HEK293 (cell line): Measurements from ENCODE around the gene XIRP1.

ENCODE experiments used
- CTCF ChIA-PET: fragments of 350-600 bp; formaldehyde crosslinking; extraction: SDS; loops from one replicate; lab custom pipeline; 2021; ENCODE audit warnings: antibody characterized with exemption; lab: Yijun Ruan, JAX
- POLR2A ChIA-PET: fragments of 300-600 bp; formaldehyde crosslinking; extraction: SDS; loops from one replicate; lab custom pipeline; 2020; ENCODE audit warnings: antibody characterized with exemption, inconsistent platforms; lab: Yijun Ruan, JAX
- H3K27ac ChIP-seq: fragments of 200-500 bp; sonication (Bioruptor generic); 2 replicates; pipeline ENCODE4 v1.5.1; 2014; ENCODE audit warnings: low read depth, low read length, control low read depth, inconsistent platforms; ENCODE audit errors: extremely low read depth
- H3K36me3 ChIP-seq, 2 experiments: fragments of 200-500 bp in 1 of 2; sonication (Bioruptor generic) in 1 of 2; 1 replicate in 1 of 2; 2 replicates in 1 of 2; pipeline ENCODE4 v1.5.1; 2014 to 2017; ENCODE audit warnings: inconsistent platforms in 2 of 2, low read length in 2 of 2; ENCODE audit not compliant: control insufficient read depth in 2 of 2, insufficient read depth in 1 of 2
- H3K4me1 ChIP-seq: fragments of 200-500 bp; sonication (Bioruptor generic); 2 replicates; pipeline ENCODE4 v1.5.1; 2014; ENCODE audit warnings: mild to moderate bottlenecking, low read length, inconsistent platforms; ENCODE audit not compliant: control insufficient read depth, insufficient read depth
- H3K4me3 ChIP-seq: 2 replicates; pipeline ENCODE4 v1.5.1; 2011; ENCODE audit warnings: low read depth, mild to moderate bottlenecking, control low read depth, low read length, moderate library complexity
- H3K9me3 ChIP-seq: fragments of 200-500 bp; sonication (Bioruptor generic); 2 replicates; pipeline ENCODE4 v1.5.1; 2014; ENCODE audit warnings: low read depth, low read length, inconsistent platforms; ENCODE audit not compliant: control insufficient read depth, insufficient read depth
- MEIS1 ChIP-seq: sonication (generic); formaldehyde crosslinking; IDR thresholded peaks from 2 replicates; pipeline ENCODE4 v1.8.1; 2022; ENCODE audit warnings: missing genetic modification reagents, mild to moderate bottlenecking, borderline replicate concordance
- ZBTB1 ChIP-seq: fragments of 450-650 bp; formaldehyde crosslinking; IDR thresholded peaks from 2 replicates; pipeline ENCODE4 v1.5.1; 2016; ENCODE audit warnings: missing biosample characterization, missing genetic modification characterization
- ZBTB17 ChIP-seq: fragments of 450-650 bp; formaldehyde crosslinking; IDR thresholded peaks from 2 replicates; pipeline ENCODE4 v1.5.1; 2016; ENCODE audit warnings: missing biosample characterization, missing genetic modification characterization
- ZNF112 ChIP-seq: fragments of 450-650 bp; formaldehyde crosslinking; IDR thresholded peaks from 2 replicates; pipeline ENCODE4 v1.5.0; 2017; ENCODE audit warnings: missing biosample characterization, missing genetic modification characterization
- ZNF114 ChIP-seq: fragments of 450-650 bp; formaldehyde crosslinking; IDR thresholded peaks from 2 replicates; pipeline ENCODE4 v1.5.0; 2017; ENCODE audit warnings: missing biosample characterization, missing genetic modification characterization
- ZNF157 ChIP-seq: fragments of 450-650 bp; formaldehyde crosslinking; IDR thresholded peaks from 2 replicates; pipeline ENCODE4 v1.5.1; 2016; ENCODE audit warnings: missing biosample characterization, missing genetic modification characterization
- ZNF184 ChIP-seq: fragments of 450-650 bp; IDR thresholded peaks from 2 replicates; pipeline ENCODE4 v1.5.1; 2018; ENCODE audit warnings: missing biosample characterization, mild to moderate bottlenecking, missing genetic modification characterization
- ZNF202 ChIP-seq: fragments of 450-650 bp; formaldehyde crosslinking; IDR thresholded peaks from 2 replicates; pipeline ENCODE4 v1.5.1; 2016; ENCODE audit warnings: missing biosample characterization, missing genetic modification characterization, borderline replicate concordance
- ZNF341 ChIP-seq: fragments of 450-650 bp; formaldehyde crosslinking; IDR thresholded peaks from 2 replicates; pipeline ENCODE4; 2016; ENCODE audit warnings: low read depth, missing biosample characterization, missing genetic modification characterization
- ZNF354C ChIP-seq: fragments of 450-650 bp; formaldehyde crosslinking; IDR thresholded peaks from 2 replicates; pipeline ENCODE4 v1.5.1; 2016; ENCODE audit warnings: missing biosample characterization, missing genetic modification characterization, low read depth, borderline replicate concordance
- ZNF391 ChIP-seq: fragments of 450-650 bp; formaldehyde crosslinking; IDR thresholded peaks from 2 replicates; pipeline ENCODE4 v1.5.1; 2016; ENCODE audit warnings: low read depth, missing biosample characterization, missing genetic modification characterization, borderline replicate concordance
- ZNF394 ChIP-seq: fragments of 450-650 bp; formaldehyde crosslinking; IDR thresholded peaks from 2 replicates; pipeline ENCODE4 v1.5.1; 2016; ENCODE audit warnings: missing biosample characterization, missing genetic modification characterization, mild to moderate bottlenecking, moderate library complexity, borderline replicate concordance
- ZNF48 ChIP-seq: fragments of 450-650 bp; formaldehyde crosslinking; IDR thresholded peaks from 2 replicates; pipeline ENCODE4 v1.5.1; 2016; ENCODE audit warnings: missing biosample characterization, missing genetic modification characterization
- ZNF510 ChIP-seq: fragments of 450-650 bp; formaldehyde crosslinking; IDR thresholded peaks from 2 replicates; pipeline ENCODE4 v1.5.1; 2018; ENCODE audit warnings: mild to moderate bottlenecking, missing genetic modification characterization, missing biosample characterization; ENCODE audit not compliant: insufficient replicate concordance
- ZNF544 ChIP-seq: fragments of 450-650 bp; formaldehyde crosslinking; IDR thresholded peaks from 2 replicates; pipeline ENCODE4 v1.5.0; 2017; ENCODE audit warnings: missing biosample characterization, missing genetic modification characterization
- ZNF560 ChIP-seq: fragments of 450-650 bp; formaldehyde crosslinking; IDR thresholded peaks from 2 replicates; pipeline ENCODE4 v1.5.1; 2017; ENCODE audit warnings: missing biosample characterization, missing genetic modification characterization, borderline replicate concordance
- ZNF585B ChIP-seq: fragments of 450-650 bp; formaldehyde crosslinking; IDR thresholded peaks from 2 replicates; pipeline ENCODE4 v1.5.1; 2016; ENCODE audit warnings: missing biosample characterization, missing genetic modification characterization
- ZNF629 ChIP-seq: fragments of 450-650 bp; formaldehyde crosslinking; IDR thresholded peaks from 2 replicates; pipeline ENCODE4 v1.5.1; 2017; ENCODE audit warnings: missing biosample characterization, missing genetic modification characterization
- ZNF658 ChIP-seq: fragments of 450-650 bp; formaldehyde crosslinking; IDR thresholded peaks from 2 replicates; pipeline ENCODE4; 2016; ENCODE audit warnings: missing biosample characterization, missing genetic modification characterization
- ZNF664 ChIP-seq: fragments of 450-650 bp; formaldehyde crosslinking; IDR thresholded peaks from 2 replicates; pipeline ENCODE4 v1.5.1; 2016; ENCODE audit warnings: missing biosample characterization, missing genetic modification characterization
- ZNF670 ChIP-seq: fragments of 450-650 bp; formaldehyde crosslinking; IDR thresholded peaks from 2 replicates; pipeline ENCODE4 v1.5.1; 2016; ENCODE audit warnings: missing biosample characterization, missing genetic modification characterization, low read depth
- ZNF677 ChIP-seq: fragments of 450-650 bp; IDR thresholded peaks from 2 replicates; pipeline ENCODE4 v1.5.0; 2018; ENCODE audit warnings: missing biosample characterization, mild to moderate bottlenecking, missing genetic modification characterization, moderate library complexity
- ZNF830 ChIP-seq: fragments of 450-650 bp; IDR thresholded peaks from 2 replicates; pipeline ENCODE4 v1.5.0; 2018; ENCODE audit warnings: missing biosample characterization, missing genetic modification characterization, low read depth, mild to moderate bottlenecking, moderate library complexity
- TF ChIP-seq, protein P1 (sequence below): fragments of 450-650 bp; formaldehyde crosslinking; IDR thresholded peaks from 2 replicates; pipeline ENCODE4 v1.5.1; 2016; ENCODE audit warnings: missing biosample characterization, missing genetic modification characterization
- TF ChIP-seq, protein P2 (sequence below): fragments of 450-650 bp; formaldehyde crosslinking; conservative IDR thresholded peaks from 2 replicates; pipeline ENCODE4 v1.5.1; 2016; ENCODE audit warnings: low read depth, missing biosample characterization, missing genetic modification characterization

XIRP1 gene

DNA sequence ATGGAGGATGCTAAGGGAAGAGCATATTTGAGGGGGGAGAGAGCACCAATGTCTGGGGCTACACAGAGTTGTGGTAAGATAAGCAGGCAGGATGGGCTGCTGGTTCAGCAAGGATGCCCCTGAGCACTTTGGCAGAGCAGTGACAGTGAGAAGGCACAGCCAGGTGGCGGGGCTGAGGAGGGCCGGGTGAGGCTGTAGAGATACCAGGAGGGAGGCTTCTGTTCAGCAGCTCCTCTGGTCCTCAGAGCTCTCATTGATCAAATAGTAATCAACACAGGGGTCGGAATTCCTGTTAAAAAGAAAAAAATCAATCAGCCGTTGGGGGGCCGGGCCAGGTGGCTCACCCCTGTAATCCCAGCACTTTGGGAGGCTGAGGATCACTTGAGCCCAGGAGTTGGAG lies 11.5 kb upstream of the XIRP1 start:
- CTCF ChIA-PET: interaction anchor here (1.9 to 2.0 kb wide), 2 partner anchors 14 to 84 kb away, joined by 5 to 11 read pairs; no protein-coding TSS in a partner anchor
- H3K36me3 ChIP-seq: no peaks in the 10 kb centered on the region
- no peaks in the 10 kb centered on the region for H3K4me1 ChIP-seq
- POLR2A ChIA-PET: interaction anchor here (0.6 kb wide), 1 partner anchor 26 kb away, joined by 3 read pairs; no protein-coding TSS in a partner anchor
- H3K4me3 ChIP-seq: no peak overlapping the region
- TF ChIP-seq ZNF670: no peak
- no peak for TF ChIP-seq ZNF658 (tag by site-specific recombination)
- no peak for TF ChIP-seq ZNF629 (tag by site-specific recombination)
- no peak for TF ChIP-seq ZNF202 (tag by site-specific recombination)
- no peak for TF ChIP-seq ZNF510 (tag by site-specific recombination)
- TF ChIP-seq ZNF677 (tag by site-specific recombination): no peak
- no peaks in the 10 kb centered on the region for H3K9me3 ChIP-seq
- H3K27ac ChIP-seq: no peak overlapping the region

DNA sequence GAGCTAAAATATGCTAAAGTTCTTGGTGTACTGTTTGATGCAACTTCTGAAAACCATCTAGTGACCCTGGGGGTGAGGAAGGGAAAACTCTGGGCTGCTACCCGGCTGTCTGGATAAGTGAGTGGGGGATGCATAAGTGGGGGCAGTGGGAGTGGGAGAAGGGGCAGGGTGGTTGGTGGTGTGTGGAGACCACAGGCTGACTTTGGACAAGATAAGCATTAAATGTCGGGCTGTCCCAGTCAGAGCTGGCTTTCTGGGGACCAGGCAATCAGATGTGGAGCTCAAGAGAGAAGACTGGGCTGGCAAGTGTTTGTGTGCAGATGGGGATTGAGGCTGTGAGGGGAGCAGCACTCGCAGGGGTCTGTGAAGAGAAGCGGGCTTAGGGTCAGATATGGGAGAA lies 11.0 kb upstream of the XIRP1 start:
- no peak overlapping the region for H3K4me3 ChIP-seq
- H3K27ac ChIP-seq: no peak overlapping the region
- TF ChIP-seq ZBTB1 (tag by site-specific recombination) (no peak), MEIS1 (CRISPR knock-in tag) (no peak)
- CTCF ChIA-PET: interaction anchor here (0.7 to 2.0 kb wide), 4 partner anchors 13 to 211 kb away, joined by 3 to 11 read pairs (median 4); no protein-coding TSS in a partner anchor
- POLR2A ChIA-PET: interaction anchor here (0.6 kb wide), 1 partner anchor 26 kb away, joined by 3 read pairs; no protein-coding TSS in a partner anchor
- no peaks in the 10 kb centered on the region for H3K9me3 ChIP-seq
- H3K36me3 ChIP-seq: no peaks in the 10 kb centered on the region
- H3K4me1 ChIP-seq: no peaks in the 10 kb centered on the region

DNA sequence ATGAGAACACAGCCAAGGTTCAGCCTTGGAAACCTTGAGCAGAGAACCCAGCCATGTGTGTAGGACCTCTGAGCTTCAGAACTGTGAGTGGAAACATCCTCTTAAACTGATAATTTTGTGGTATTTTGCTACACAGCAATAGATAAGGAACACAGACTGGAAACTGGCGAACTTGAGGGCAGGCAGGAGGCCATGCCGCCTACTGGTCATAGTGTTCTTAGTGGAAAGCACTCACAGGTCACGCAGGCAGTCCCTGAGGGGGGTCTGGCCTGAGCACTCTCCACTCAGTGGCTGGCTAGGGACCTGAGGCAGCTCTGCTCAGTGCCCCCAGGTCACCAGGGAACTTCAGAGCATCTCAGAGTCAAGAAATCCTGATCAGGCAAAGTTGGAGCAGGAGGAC lies 9.7 kb upstream of the XIRP1 start:
- POLR2A ChIA-PET: no interaction called here
- CTCF ChIA-PET: interaction anchor here (0.7 to 1.4 kb wide), 2 partner anchors 10 to 90 kb away, joined by 3 to 4 read pairs; no protein-coding TSS in a partner anchor
- Histone ChIP-seq H3K4me1 (no peaks in the 10 kb centered on the region), H3K4me3 (no peak overlapping the region), H3K36me3 (no peaks in the 10 kb centered on the region), H3K27ac (no peak overlapping the region), H3K9me3 (no peaks in the 10 kb centered on the region)
- TF ChIP-seq, protein P1, sequence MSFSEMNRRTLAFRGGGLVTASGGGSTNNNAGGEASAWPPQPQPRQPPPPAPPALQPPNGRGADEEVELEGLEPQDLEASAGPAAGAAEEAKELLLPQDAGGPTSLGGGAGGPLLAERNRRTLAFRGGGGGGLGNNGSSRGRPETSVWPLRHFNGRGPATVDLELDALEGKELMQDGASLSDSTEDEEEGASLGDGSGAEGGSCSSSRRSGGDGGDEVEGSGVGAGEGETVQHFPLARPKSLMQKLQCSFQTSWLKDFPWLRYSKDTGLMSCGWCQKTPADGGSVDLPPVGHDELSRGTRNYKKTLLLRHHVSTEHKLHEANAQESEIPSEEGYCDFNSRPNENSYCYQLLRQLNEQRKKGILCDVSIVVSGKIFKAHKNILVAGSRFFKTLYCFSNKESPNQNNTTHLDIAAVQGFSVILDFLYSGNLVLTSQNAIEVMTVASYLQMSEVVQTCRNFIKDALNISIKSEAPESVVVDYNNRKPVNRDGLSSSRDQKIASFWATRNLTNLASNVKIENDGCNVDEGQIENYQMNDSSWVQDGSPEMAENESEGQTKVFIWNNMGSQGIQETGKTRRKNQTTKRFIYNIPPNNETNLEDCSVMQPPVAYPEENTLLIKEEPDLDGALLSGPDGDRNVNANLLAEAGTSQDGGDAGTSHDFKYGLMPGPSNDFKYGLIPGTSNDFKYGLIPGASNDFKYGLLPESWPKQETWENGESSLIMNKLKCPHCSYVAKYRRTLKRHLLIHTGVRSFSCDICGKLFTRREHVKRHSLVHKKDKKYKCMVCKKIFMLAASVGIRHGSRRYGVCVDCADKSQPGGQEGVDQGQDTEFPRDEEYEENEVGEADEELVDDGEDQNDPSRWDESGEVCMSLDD (tag by site-specific recombination): no peak
- TF ChIP-seq ZBTB17 (tag by site-specific recombination) (no peak), ZNF544 (tag by site-specific recombination) (no peak), ZNF157 (no peak), ZNF112 (tag by site-specific recombination) (no peak), ZNF184 (tag by site-specific recombination) (no peak), ZNF48 (tag by site-specific recombination) (no peak), ZNF394 (tag by site-specific recombination) (no peak), ZNF830 (tag by site-specific recombination) (no peak), ZNF585B (tag by site-specific recombination) (no peak), ZNF664 (tag by site-specific recombination) (no peak), ZNF354C (tag by site-specific recombination) (no peak), ZNF114 (tag by site-specific recombination) (no peak), ZNF341 (tag by site-specific recombination) (no peak), ZNF391 (tag by site-specific recombination) (no peak), ZNF560 (tag by site-specific recombination) (no peak)
- TF ChIP-seq, protein P2, sequence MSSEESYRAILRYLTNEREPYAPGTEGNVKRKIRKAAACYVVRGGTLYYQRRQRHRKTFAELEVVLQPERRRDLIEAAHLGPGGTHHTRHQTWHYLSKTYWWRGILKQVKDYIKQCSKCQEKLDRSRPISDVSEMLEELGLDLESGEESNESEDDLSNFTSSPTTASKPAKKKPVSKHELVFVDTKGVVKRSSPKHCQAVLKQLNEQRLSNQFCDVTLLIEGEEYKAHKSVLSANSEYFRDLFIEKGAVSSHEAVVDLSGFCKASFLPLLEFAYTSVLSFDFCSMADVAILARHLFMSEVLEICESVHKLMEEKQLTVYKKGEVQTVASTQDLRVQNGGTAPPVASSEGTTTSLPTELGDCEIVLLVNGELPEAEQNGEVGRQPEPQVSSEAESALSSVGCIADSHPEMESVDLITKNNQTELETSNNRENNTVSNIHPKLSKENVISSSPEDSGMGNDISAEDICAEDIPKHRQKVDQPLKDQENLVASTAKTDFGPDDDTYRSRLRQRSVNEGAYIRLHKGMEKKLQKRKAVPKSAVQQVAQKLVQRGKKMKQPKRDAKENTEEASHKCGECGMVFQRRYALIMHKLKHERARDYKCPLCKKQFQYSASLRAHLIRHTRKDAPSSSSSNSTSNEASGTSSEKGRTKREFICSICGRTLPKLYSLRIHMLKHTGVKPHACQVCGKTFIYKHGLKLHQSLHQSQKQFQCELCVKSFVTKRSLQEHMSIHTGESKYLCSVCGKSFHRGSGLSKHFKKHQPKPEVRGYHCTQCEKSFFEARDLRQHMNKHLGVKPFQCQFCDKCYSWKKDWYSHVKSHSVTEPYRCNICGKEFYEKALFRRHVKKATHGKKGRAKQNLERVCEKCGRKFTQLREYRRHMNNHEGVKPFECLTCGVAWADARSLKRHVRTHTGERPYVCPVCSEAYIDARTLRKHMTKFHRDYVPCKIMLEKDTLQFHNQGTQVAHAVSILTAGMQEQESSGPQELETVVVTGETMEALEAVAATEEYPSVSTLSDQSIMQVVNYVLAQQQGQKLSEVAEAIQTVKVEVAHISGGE: no peak
